C4-2B (cell line): Measurements from ENCODE around the gene HSPA6.
"Not testable (repeated sequence)": the region's sequence is repeated elsewhere in the genome, so short reads cannot be mapped to it uniquely, and the experiment has no call there.

Source experiments
- H3K27ac ChIP-seq: fragments of 450-650 bp; 2 replicates; pipeline ENCODE4 v1.5.1; 2017
- ZFX ChIP-seq: fragments of 450-650 bp; IDR thresholded peaks from 2 replicates; pipeline ENCODE4 v1.6.1; 2017
- TF ChIP-seq, protein P1 (sequence below): fragments of 450-650 bp; conservative IDR thresholded peaks from 2 replicates; pipeline ENCODE4 v1.5.1; 2017; ENCODE audit warnings: mild to moderate bottlenecking

Gene HSPA6

DNA sequence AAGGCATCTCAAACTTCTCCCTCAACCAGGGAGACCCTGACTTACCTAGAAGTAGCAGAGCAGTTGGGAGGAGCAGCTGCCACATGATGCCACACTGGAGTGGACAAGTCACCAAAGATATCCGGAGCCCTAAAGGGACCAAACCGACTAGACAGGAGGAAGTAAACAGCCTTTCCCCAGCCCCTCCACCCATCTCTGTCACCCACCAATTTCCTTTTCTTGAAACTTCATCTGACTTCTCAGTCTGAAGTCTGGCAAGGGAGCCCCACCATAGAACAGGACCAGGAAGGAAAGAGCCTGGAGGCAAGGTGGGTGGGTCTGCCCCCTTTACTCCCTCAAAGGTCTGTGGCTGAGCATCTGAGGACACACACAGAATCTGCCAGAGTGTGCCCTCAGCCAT is 25.3 kb downstream of the HSPA6 start, which contains the start of gene FCGR3A:
Gene FCGR3A, minus strand, starts transcription at position 167 of the 400 bp plus-strand sequence. Its CDS starts 82 bp downstream, at position 85.
- TF ChIP-seq, protein P1, sequence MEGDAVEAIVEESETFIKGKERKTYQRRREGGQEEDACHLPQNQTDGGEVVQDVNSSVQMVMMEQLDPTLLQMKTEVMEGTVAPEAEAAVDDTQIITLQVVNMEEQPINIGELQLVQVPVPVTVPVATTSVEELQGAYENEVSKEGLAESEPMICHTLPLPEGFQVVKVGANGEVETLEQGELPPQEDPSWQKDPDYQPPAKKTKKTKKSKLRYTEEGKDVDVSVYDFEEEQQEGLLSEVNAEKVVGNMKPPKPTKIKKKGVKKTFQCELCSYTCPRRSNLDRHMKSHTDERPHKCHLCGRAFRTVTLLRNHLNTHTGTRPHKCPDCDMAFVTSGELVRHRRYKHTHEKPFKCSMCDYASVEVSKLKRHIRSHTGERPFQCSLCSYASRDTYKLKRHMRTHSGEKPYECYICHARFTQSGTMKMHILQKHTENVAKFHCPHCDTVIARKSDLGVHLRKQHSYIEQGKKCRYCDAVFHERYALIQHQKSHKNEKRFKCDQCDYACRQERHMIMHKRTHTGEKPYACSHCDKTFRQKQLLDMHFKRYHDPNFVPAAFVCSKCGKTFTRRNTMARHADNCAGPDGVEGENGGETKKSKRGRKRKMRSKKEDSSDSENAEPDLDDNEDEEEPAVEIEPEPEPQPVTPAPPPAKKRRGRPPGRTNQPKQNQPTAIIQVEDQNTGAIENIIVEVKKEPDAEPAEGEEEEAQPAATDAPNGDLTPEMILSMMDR: no peak
- no peak for TF ChIP-seq ZFX
- no peak within 1 kb of the TSS for H3K27ac ChIP-seq

DNA sequence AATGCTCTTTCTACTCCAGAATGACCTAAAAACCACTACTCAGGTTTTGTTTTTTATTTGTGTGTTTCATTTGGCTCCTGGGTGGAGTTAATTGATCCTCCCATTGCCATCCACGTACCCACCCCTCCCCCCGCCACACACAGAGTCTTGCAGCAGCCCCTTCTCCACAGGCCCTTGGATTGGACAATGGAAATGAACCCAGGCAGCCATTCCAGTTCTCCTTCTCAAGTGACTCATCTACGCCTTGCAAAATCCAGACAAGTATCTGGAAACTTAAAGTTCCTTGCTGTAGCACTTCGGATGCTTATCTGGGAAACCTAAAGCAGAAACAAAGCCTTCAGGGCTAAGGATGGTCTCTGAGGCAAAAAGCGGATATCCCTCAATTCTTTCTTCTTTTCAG is 26.6 kb downstream of the HSPA6 start:
- H3K27ac ChIP-seq: not testable (repeated sequence)

DNA sequence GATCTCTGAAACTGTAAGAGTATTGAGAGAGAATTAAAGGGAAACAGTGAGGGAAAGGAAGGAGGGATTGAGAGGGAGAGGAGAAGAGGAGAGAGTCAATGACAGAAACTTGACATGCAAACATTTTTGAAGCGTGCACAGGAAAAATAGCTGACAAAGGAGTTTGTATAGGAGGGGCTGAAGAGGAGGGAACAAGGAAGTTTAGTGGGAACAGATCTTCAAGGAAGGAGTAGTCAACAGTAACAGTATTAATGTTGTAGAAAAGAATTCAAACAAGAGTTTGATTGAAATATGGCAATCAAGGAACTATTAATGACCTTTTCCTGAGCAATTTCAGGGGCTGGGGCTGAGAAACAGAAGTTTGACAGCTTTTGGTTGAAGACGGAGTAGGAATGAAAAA is 29.3 kb downstream of the HSPA6 start:
- H3K27ac ChIP-seq: not testable (repeated sequence)

DNA sequence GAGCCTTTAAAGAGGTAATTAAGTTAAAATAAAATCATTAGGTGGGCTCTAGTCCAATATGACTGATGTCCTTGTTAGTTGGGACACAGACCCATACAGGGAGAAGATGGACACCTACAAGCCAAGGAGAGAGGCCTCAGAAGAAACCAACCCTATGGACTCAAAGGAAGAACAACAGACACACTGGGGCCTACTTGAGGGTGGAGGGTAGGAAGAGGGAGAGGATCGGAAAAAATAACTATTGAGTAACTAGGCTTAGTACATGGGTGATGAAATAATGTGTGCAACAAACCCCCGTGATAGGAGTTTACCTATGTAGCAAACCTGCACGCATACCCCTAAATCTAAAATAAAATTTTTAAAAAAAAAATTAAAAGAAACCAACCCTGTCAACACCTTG is 30.0 kb downstream of the HSPA6 start:
- H3K27ac ChIP-seq: not testable (repeated sequence)

DNA sequence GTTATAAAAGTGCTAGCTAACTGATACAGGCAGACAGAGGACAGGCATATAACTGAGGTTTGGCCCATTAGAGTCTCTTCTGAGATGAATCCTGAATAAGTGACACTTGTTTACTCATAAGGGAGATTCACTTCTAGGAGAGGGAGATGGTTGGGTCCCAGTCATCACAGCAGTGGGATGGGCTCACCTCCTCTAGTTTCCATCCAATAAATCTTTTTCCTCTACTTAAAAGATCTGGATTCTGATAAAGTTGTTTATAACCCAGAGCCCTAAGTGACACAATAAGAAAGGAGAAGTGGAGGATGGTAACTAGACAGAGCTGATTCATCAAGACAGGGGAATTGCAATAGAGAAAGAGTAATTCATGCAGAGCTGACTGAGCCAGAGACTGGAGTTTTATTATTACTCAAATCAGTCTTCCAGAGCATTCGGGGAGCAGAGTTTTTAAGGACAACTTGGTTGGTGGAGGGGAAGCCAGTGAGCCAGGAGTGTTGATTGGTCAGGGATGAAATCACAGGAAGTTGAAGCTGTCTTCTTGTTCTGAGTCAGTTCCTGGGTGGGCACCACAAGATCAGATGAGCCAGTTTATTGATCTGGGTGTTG is 30.6 kb downstream of the HSPA6 start:
- H3K27ac ChIP-seq: not testable (repeated sequence)

DNA sequence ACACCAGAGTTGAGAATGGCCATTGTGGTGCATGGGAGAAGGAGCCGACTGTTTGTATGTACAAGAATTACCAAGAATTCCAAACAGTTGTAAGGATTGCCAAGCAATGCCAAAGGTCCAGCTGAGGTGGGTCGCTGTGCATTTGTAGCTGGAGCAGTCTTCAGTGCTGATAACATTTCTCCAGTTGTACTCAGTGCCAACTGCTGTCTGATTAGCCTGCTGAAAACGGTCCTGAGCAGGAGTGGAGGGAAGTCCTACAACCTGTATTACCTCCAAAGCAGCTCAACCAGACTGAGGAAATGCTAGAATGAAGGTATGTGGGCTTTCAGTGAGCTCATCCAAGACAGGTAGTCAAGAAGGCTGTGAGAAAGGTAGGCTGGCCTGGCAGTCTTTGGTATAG is 31.8 kb downstream of the HSPA6 start:
- not testable (repeated sequence) for H3K27ac ChIP-seq

DNA sequence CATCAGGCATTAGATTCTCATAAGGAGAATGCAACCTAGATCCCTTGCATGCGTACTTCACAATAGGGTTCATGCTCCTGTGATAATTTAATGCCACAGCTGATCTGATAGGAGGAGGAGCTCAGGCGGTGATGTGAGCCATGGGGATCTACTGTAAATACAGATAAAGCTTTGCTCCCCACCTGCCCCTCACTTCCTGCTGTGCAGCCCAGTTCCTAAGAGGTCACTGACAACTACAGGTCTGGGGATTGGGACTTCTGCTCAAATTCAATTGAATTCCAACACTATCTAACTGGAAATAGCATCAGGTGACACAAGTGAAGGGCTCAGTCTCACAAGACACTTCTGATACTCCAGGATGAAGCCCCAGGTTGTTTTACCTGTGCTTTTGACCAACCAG is 32.6 kb downstream of the HSPA6 start:
- H3K27ac ChIP-seq: not testable (repeated sequence)

DNA sequence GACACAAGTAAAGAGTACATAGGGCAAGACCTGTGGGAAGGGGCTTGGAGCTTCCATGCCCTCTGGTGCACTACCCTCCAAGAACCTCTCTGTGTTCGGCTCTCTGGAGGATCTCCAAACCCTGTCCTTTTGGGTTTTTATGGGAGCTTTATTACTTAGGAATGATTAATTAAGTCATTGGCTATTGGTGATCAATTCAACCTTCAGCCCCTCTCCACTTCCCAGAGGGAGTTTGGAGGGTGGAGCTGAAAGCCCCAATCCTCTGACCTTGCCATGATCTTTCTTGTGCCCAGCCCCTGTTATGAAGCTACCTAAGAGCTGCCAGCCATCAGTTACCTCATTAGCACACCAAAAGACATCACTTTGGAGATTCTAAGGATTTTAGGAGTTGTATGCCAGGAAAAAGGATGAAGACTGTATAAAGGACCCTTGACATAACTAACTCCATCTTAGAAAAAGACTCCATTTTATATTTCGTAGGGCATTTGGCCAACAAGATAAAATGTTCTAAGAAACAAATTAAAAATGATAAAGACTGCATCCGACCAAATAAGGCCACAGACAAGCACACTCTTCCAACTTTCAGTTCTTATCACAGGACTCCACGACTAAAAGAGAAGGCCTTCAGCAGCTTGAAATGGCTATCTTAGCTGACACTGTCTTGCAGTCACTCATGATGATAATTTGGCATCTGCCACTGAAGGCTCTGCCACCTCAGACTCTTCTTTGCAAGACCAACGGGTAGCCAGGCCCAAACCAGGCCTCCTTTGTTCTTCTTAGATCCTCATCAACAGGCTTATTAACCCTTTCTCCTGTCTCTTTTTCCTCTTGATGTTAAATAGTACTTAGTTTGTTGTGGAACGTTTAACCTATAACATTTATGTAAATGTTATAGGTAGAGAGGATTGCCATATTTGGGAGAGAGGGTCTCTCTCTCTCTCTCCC is 33.4 kb downstream of the HSPA6 start:
- H3K27ac ChIP-seq: not testable (repeated sequence)

DNA sequence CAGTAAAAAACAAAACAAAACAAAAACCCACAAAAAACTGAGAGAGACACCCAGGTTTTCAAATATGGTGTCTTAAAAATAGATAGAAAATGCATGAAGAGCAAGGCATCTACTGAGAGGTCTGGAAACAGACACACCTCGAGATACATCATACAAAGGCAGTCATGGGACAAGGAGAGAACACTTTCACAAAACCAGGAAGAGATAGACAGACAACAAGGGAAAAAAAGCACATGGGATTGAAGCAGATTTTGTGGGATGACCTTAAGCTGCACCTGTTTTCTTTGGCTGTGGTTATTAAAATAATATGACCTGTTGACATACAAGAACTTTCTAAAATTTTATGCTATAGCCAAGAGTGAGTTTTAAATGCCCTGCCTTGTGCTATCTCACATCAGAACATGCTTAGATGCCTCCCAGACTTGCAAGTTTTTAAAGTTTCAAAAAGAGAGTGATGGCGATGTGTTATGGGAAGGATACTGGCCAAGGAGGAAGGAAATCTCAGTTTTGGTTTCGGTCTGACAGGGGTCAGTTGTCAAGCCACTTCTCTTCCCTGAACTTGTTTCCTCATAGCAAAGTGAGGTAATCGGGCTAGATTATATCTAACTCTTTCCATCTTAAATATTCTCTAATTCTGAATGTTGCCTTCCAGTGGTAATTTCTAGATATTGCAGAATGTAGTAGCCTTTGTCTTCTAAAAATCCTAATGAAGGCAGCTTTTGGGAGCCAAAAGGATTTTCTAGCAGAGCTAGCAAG is 36.8 kb downstream of the HSPA6 start:
- H3K27ac ChIP-seq: not testable (repeated sequence)

DNA sequence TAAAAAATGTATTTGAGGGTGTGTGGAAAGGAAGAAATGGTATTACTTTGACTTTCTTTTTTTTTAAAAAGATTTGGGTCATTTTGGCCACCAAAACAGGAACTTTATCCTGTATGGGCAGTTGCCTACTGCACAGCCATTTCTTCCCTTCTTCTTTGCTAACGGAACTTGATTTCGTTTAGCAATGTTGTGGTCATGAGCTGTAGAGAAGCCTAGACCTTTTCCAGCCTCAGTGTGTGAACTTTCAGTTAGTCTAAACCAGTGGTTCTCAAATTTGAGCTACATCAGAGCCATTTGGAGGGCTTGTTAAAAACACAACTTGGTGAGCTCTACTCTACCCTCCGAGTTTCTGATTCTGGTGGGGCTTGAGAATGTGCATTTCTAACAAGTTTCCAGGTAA is 38.1 kb downstream of the HSPA6 start:
- H3K27ac ChIP-seq: not testable (repeated sequence)

DNA sequence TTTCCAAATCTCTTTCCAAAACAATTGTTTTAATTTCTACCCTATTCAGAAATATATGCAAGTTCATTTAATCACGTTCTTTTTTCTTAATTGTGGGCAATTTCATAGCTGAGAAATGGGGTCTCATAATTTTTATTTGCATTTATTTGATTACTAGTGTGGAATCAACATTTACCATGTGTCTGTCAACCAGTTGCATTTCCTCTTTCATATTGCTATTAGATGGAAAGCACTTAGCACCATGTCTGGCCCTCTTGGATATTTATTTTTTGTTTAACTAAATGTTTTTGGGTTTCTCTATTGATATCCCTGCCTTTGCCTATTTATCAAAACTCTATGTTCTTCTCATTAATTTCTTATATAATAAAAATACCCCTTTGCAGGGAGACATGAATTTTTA is 39.2 kb downstream of the HSPA6 start:
- H3K27ac ChIP-seq: not testable (repeated sequence)

DNA sequence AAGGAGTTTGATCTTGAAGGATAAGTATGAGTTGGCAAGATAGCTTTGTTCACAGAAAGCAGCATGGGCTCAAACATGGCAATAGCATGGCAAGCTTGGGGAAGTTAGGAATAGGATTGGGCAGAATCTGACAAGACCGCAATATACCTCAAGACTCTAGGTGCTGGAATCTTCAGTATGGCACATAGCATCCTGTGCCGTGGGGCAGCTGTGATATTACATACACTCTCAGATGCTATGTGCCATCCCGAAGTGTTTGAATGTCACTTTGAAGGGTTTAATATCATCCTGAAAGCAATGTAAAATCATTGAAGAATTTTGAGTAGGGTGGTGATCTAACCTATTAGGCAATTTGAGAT is 42.2 kb downstream of the HSPA6 start:
- not testable (repeated sequence) for H3K27ac ChIP-seq

DNA sequence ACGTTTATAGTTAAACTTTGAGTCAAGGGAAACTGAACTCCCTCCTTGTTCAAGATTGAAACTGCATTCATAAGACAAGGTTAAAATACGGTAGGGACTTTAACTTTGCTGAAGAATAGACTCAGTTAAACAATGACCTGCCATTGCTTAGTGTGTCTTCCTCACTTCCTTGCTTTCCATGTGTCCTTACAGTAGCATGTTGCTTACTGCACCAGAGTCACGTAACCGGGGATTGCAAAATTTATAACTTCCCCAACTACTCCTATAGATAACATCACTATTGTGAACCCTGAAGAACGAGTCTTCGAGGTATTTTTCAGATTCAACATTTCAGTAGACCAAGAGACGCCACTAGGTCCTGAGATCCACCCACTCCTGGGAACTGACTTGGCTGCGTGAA is 47.4 kb downstream of the HSPA6 start:
- not testable (repeated sequence) for H3K27ac ChIP-seq
